Activated CD4-positive, alpha-beta T cell treated with anti-CD3 and anti-CD28 coated beads for 1 hour (primary cell): Measurements from ENCODE around the gene AQR.
"Not testable (repeated sequence)": the region's sequence is repeated elsewhere in the genome, so short reads cannot be mapped to it uniquely, and the experiment has no call there.

Experiments
- DNase-seq: peaks from one replicate; pipeline ENCODE4 v3.0.0-alpha.2; 2020

The AQR gene

DNA sequence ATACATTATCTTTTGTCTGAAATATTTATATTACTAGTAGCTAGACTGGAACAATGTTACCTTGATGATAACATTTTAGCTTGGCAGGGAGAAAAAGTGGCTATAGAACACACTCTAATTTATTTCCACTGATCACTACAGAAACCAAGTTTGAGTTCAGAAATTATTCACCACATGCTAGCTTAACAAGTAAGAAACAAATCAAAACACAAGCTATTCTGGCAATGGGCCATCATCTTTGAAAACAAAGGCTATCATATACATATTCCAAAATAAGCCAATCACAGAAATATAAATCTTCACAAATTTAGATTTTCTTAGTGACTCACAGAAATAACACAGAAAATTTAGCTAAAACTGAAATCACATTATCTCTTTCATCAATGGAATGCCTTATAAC lies 17.1 kb downstream of the AQR start:
- no peak for DNase-seq

DNA sequence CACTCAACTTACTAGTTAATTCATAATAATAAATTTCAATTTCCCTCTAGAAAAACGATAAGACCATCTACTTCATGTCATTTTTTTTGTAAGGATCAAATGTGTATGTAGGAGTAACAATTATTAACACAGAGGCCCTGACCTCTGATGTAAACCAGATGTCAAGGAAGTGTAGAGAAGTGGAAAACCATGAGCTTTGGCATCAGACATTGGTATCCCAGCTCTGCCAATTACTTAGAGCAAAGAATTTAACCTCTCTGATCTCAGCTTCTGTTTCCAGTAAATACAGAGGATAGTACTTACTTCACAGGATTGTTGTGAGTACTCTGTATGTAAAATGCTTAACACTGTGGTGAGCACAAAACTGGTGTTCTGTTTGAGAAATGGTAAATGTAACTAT lies 17.5 kb downstream of the AQR start:
- DNase-seq, result no peak

GRCh38 chr15:34944936-34945335 lies 24.6 kb downstream of the AQR start:
- DNase-seq, result no peak

GRCh38 chr15:34943711-34944110 lies 25.8 kb downstream of the AQR start:
- no peak for DNase-seq

GRCh38 chr15:34943264-34943663 lies 26.3 kb downstream of the AQR start:
- not testable (repeated sequence) for DNase-seq

DNA sequence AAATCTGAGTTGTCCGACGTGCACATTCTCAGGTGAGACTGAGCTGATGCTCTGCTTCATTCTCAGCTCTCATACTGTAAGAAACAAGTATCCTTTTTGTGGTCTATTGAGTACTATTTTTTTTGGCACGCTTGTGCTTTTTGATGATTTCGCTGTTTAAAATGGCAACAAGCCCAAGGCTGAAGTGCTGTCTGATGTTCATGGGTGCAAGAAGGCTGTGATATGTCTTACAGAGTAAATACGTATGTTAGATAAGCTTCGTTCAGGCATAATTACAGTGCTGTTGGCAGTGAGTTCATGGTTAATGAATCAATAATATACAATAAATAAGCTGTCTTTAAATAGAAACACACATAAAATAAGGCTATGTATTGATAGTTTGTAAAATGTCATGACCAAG lies 27.2 kb downstream of the AQR start:
- DNase-seq, result no peak

DNA sequence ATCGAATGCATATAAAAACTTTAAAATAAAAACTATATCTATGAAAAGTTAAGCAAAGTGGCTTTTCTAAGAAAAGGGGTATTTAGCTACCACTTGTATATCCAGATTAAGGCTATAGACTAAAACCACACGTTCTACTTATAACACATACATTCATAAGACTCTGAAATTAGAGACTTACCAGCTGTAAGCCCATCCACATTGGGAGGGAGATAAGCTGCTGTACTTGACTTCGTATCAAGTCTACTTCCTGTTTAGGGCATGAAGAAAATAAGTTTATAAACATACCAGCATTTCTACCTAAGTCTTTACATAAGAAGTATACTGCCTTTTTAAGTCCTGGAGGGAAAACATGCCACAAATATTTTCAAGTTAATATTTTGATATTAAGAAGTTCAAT lies 27.7 kb downstream of the AQR start:
- no peak for DNase-seq

GRCh38 chr15:34941185-34941698 lies 28.3 kb downstream of the AQR start:
- DNase-seq, result no peak

DNA sequence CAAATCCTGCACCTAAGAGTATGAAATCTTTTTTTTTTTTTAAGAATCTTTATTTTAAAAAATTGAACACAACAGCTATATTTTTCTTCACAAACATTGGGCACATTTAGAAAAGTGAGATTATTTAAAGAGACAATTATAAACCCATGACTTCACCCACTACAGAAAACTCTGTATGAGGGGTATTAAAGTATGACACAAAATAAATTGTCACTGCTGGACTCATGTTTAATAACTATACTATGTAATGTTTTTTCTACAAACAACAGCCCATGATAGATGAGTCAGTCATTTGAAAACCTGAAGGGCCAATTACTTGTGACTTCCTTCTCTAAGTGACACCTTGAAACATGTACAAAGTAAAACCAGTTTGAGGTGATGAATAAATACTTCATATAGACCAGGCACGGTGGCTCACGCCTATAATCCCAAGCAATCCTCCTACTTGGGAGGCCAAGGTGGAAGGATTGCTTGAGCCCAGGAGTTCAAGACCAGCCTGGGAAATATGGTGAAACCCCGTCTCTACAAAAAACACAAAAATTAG lies 36.0 kb downstream of the AQR start:
- DNase-seq, result no peak

DNA sequence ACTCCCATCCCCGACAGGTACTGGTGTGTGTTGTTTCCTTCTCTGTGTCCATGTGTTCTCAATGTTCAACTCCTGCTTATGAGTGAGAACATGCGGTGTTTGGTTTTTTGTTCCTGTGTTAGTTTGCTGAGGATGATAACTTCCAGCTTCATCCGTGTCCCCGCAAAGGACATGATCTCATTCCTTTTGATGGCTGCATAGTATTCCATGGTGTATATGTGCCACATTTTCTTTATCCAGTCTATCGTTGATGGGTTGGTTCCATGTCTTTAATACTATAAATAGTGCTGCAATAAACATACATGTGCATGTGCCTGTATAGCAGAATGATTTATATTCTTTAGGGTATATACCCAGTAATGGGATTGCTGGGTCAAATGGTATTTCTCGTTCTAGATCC lies 41.2 kb downstream of the AQR start:
- DNase-seq, result not testable (repeated sequence)

DNA sequence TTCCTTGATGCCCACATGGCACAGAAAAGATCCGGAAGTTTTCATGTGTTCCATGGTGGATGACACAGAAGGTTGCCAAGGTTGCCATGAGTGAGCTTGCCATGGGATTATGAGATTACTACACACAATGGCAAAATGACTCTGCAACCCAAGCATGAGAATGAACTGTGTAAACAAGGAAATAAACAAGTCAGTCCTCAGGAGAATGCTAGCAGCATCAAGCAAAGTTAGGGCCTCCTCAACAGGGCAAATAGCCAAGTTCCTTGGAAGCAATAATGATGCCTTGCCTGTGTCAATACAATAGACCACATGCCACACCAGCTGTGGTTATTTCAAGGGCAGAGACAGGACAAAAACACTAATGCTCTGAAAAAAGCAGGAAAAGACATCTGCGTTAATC lies 41.8 kb downstream of the AQR start:
- DNase-seq, result no peak

GRCh38 chr15:34914317-34914716 lies 55.2 kb downstream of the AQR start:
- no peak for DNase-seq

GRCh38 chr15:34905047-34905446 lies 64.5 kb downstream of the AQR start:
- DNase-seq, result no peak

DNA sequence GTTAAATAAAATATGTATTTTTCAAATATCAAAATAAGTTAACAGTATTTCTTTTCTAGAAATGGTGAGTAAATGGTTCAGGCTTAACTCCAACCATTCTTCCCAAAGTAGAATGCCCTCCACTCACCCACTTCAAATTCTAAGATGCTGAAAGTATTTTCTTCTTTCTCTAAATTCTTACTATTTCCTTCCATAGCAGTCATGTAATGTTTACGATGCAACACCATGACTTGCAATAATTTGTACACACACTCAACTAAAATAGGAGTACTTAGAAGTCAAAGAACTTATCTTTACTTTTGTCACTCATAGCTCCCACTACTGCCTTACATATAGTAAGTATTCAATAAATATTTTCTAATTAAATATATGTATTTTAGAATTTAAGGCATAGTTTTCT lies 65.0 kb downstream of the AQR start:
- DNase-seq, result no peak

GRCh38 chr15:34900748-34901147 lies 68.8 kb downstream of the AQR start:
- no peak for DNase-seq

DNA sequence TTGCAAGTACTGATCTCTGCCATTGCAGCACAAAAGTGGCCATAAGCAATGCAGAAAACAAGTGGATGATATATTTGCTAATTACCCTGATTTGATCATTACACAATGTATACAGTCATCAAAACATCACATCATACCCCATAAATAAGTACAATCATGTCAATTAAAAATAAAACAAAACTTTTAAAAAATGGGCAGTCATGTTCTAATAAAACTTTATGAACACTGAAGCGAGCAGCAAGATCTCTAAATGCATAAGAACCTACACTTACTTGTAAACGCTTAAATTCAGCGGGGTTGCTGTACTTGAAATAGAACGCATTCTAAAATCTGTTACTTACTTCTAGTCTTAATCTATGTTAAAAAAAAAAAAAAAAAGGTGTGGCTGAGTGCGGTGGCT lies 73.4 kb downstream of the AQR start:
- no peak for DNase-seq

GRCh38 chr15:34893967-34894366 lies 75.6 kb downstream of the AQR start:
- no peak for DNase-seq

- DNase-seq, result no peak
Measured at GRCh38 chr15:34892963-34893591, 76.5 kb downstream of the AQR start.

GRCh38 chr15:34890424-34890823 lies 79.1 kb downstream of the AQR start:
- no peak for DNase-seq

GRCh38 chr15:34889476-34889875 lies 80.1 kb downstream of the AQR start:
- DNase-seq, result no peak

- no peak for DNase-seq
Measured at GRCh38 chr15:34886134-34886533, 83.4 kb downstream of the AQR start.

DNA sequence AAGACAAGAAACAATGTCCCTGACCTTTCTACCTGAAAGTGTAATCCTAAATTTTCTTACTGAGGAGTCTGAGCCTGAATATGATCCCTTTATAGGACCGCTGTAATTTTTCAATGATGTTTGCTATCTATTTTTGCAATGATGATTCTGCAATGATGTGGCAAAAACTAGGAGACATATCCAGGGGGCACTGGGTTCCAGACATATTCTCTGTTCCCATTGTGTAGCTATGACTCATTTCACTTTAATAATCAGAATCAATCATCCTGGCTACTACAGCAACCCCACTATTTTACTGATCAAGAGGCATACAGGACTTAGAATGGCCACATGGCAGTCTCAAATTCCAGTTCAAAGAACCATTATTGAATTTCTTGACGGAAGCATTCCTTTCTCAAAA lies 85.9 kb downstream of the AQR start:
- DNase-seq, result no peak

GRCh38 chr15:34883042-34883441 lies 86.5 kb downstream of the AQR start:
- DNase-seq, result no peak

DNA sequence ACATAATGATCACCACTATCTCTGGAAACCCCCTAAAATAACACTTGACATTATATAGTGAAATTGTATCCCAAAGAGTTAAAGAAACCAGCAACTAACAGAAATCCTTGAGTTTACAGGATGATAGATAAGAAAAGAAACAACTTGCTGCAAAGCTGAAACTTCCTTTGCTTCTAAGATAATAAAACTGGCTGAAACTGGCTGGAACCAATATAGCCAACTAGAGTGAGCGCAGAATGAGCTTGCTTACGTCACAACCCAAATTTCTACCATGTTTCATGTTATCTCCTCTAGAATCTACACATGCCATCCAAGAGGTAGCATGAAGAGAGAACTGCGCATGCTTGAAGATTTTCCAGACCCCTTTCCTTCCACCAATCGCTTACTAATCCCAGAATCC lies 90.4 kb downstream of the AQR start:
- no peak for DNase-seq

- no peak for DNase-seq
Measured at GRCh38 chr15:34876640-34877039, 92.9 kb downstream of the AQR start.
